ENCODE results near the gene CFAP157. TPM values are rescaled to one million over a fixed set of nuclear protein-coding genes. Genes with fewer than 3 reads are reported as not detected.

Gene CFAP157
- total and polyA plus RNA-seq, 2 donors from 2014 or later = 0.41 to 2.9 TPM

DNA sequence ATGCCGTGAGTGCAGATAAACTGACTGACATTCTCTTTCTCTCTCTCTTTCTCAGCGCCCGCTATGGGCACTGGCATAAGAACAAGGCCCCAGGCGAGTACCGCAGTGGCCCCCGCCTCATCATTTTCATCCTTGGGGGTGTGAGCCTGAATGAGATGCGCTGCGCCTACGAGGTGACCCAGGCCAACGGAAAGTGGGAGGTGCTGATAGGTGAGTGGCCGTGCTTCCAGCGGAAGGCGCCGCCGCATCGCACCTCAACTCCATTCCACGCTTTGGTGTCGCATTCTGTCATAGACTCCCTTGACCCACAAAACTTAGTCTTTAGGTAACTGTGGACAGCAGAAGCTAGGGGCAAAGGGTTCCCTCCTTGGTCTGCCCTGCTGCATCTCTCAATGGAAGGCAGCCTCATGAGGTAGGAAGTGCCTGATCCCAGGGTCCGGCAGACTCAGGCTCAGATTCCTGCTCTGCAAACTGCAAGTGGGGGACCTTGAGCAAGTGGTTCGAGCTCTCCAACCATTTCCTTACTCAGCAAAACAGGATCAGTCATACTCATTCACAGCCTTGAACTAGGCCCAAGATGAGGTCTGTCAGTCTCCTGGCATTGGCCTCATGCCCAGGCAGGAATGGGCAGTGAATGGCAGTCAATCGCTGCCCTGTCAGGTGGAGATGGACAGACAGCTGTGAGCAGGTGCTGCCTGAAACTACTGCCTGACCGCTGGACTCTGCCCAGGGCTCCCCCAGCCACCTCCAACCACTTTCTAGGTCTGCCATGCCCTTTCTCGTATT lies 24.2 kb upstream of the CFAP157 start:
- FAIRE-seq (no peak), DNase-seq (no peak)
- Histone ChIP-seq H3K27me3 (ENCODE audit: control insufficient read depth, insufficient read depth, low read length) (no peaks in the 10 kb centered on the region), H3K36me3 (ENCODE audit: control insufficient read depth in 2 of 3, insufficient read depth in 3 of 3, low read length in 3 of 3) (peaks cover 0 to 22% (median 14%) of the 10 kb centered on the region in 3 donors), H3K4me1 (ENCODE audit: control insufficient read depth in 2 of 3, insufficient read depth in 2 of 3, low read depth in 1 of 3, low read length in 3 of 3) (no peaks in the 10 kb centered on the region), H3K4me3 (ENCODE audit: low read length in 3 of 3) (no peak overlapping the region), H3K9me3 (ENCODE audit: control insufficient read depth in 2 of 3, insufficient read depth in 1 of 3, low read length in 3 of 3) (no peaks in the 10 kb centered on the region), H3K27ac (ENCODE audit: low read depth in 2 of 2, low read length in 2 of 2) (no peak overlapping the region), H3K9ac (ENCODE audit: low read length in 3 of 3) (no peak overlapping the region)
- intact Hi-C loops (cut with DNase I) = no loop called here
- TF ChIP-seq, protein P1, sequence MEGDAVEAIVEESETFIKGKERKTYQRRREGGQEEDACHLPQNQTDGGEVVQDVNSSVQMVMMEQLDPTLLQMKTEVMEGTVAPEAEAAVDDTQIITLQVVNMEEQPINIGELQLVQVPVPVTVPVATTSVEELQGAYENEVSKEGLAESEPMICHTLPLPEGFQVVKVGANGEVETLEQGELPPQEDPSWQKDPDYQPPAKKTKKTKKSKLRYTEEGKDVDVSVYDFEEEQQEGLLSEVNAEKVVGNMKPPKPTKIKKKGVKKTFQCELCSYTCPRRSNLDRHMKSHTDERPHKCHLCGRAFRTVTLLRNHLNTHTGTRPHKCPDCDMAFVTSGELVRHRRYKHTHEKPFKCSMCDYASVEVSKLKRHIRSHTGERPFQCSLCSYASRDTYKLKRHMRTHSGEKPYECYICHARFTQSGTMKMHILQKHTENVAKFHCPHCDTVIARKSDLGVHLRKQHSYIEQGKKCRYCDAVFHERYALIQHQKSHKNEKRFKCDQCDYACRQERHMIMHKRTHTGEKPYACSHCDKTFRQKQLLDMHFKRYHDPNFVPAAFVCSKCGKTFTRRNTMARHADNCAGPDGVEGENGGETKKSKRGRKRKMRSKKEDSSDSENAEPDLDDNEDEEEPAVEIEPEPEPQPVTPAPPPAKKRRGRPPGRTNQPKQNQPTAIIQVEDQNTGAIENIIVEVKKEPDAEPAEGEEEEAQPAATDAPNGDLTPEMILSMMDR (IDR thresholded peaks at IDR 0.05; ENCODE audit: borderline replicate concordance, extremely low read depth, insufficient read depth) = no peak

DNA sequence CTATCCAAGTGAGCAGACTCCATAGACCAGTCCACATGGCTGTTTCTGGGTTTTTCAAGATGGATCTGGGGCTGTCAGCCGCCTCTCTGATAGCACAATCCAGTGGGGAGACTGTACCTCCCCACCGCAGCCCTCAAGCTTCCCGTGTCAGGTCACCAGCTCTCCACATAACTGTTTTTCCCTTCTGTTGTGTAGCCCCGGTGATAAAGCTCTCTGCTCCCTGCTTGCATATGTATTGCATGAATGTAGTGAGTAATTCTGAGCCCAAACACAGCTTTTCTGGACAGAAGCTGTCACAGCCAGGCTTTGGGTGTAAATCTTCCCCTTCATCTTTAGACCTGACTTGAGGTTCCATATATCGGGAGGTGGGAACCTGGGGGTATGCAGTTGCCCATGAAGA lies 23.1 kb upstream of the CFAP157 start:
- FAIRE-seq (no peak), DNase-seq (no peak)
- Histone ChIP-seq H3K27me3 (ENCODE audit: control insufficient read depth, insufficient read depth, low read length) (no peaks in the 10 kb centered on the region), H3K9me3 (ENCODE audit: control insufficient read depth in 2 of 3, insufficient read depth in 1 of 3, low read length in 3 of 3) (no peaks in the 10 kb centered on the region), H3K4me3 (ENCODE audit: low read length in 3 of 3) (no peak overlapping the region), H3K4me1 (ENCODE audit: control insufficient read depth in 2 of 3, insufficient read depth in 2 of 3, low read depth in 1 of 3, low read length in 3 of 3) (no peaks in the 10 kb centered on the region), H3K9ac (ENCODE audit: low read length in 3 of 3) (no peak overlapping the region), H3K27ac (ENCODE audit: low read depth in 2 of 2, low read length in 2 of 2) (no peak overlapping the region), H3K36me3 (ENCODE audit: control insufficient read depth in 2 of 3, insufficient read depth in 3 of 3, low read length in 3 of 3) (peaks cover 0 to 22% (median 12%) of the 10 kb centered on the region in 3 donors)
- TF ChIP-seq, protein P1 (IDR thresholded peaks at IDR 0.05; ENCODE audit: borderline replicate concordance, extremely low read depth, insufficient read depth) = no peak
- intact Hi-C loops (cut with DNase I) = no loop called here

DNA sequence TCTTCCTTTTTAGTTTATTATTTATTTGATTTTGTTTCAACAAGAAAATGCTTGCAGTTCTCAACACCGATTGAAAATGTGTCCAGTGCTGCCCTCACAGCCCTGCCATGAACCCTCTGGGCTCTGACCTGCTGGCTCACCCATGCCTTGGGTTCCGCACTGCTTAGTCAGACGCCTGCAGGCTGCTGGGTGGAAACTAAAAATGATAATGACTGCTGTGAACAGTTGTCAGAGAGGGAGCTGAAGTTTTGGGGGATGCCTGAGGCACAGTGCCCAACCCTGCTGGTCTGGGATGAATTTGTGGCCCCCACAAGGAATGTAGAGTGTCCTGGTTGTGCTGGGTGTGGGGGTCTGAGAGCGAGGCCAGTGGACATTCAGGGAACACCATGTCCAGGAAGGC lies 22.2 kb upstream of the CFAP157 start:
- no peaks in the 10 kb centered on the region for H3K4me1 ChIP-seq (ENCODE audit: control insufficient read depth in 2 of 3, insufficient read depth in 2 of 3, low read depth in 1 of 3, low read length in 3 of 3)
- peaks cover 0 to 22% (median 12%) of the 10 kb centered on the region in 3 donors for H3K36me3 ChIP-seq (ENCODE audit: control insufficient read depth in 2 of 3, insufficient read depth in 3 of 3, low read length in 3 of 3)
- intact Hi-C loops (cut with DNase I) = no loop called here
- no peak overlapping the region for H3K27ac ChIP-seq (ENCODE audit: low read depth in 2 of 2, low read length in 2 of 2)
- no peaks in the 10 kb centered on the region for H3K9me3 ChIP-seq (ENCODE audit: control insufficient read depth in 2 of 3, insufficient read depth in 1 of 3, low read length in 3 of 3)
- H3K27me3 ChIP-seq (ENCODE audit: control insufficient read depth, insufficient read depth, low read length) = no peaks in the 10 kb centered on the region
- H3K9ac ChIP-seq (ENCODE audit: low read length in 3 of 3) = no peak overlapping the region
- H3K4me3 ChIP-seq (ENCODE audit: low read length in 3 of 3) = no peak overlapping the region
- FAIRE-seq (no peak), DNase-seq (no peak)
- TF ChIP-seq, protein P1 (IDR thresholded peaks at IDR 0.05; ENCODE audit: borderline replicate concordance, extremely low read depth, insufficient read depth) = no peak

Data from kidney (tissue), 14 donors.